Ishikawa (cell line): ENCODE measurements around the gene GIMAP8.

Experiments used
- CEBPB ChIP-seq: IDR thresholded peaks from 2 replicates; pipeline ENCODE4 v1.6.1; 2012
- CREB1 ChIP-seq: IDR thresholded peaks from 2 replicates; pipeline ENCODE4 v1.6.1; 2012; ENCODE audit warnings: low read depth
- EGR1 ChIP-seq: IDR thresholded peaks from 2 replicates; pipeline ENCODE4 v1.6.1; 2012
- FOXM1 ChIP-seq: IDR thresholded peaks from 2 replicates; pipeline ENCODE4 v1.6.1; 2012; ENCODE audit warnings: low read depth, borderline replicate concordance
- NFIC ChIP-seq: IDR thresholded peaks from 2 replicates; pipeline ENCODE4 v1.6.1; 2012
- RAD21 ChIP-seq: IDR thresholded peaks from 2 replicates; pipeline ENCODE4 v1.6.1; 2012; ENCODE audit warnings: low read depth
- TAF1 ChIP-seq: IDR thresholded peaks from 2 replicates; pipeline ENCODE4 v1.6.1; 2012; ENCODE audit warnings: low read depth, mild to moderate bottlenecking
- TCF12 ChIP-seq: IDR thresholded peaks from 2 replicates; pipeline ENCODE4 v1.6.1; 2012; ENCODE audit warnings: low read depth
- TEAD4 ChIP-seq: IDR thresholded peaks from 2 replicates; pipeline ENCODE4 v1.6.1; 2012
- YY1 ChIP-seq: IDR thresholded peaks from 2 replicates; pipeline ENCODE4 v1.6.1; 2012; ENCODE audit warnings: low read depth
- ZBTB7A ChIP-seq: IDR thresholded peaks from 2 replicates; pipeline ENCODE4 v1.6.1; 2012; ENCODE audit warnings: low read depth
- TF ChIP-seq, protein P1 (sequence below): IDR thresholded peaks from 2 replicates; pipeline ENCODE4 v1.6.1; 2012
- TF ChIP-seq, protein P2 (sequence below): IDR thresholded peaks from 2 replicates; pipeline ENCODE4 v1.6.1; 2012; ENCODE audit warnings: low read depth, mild to moderate bottlenecking
- TF ChIP-seq, protein P3 (sequence below): IDR thresholded peaks from 2 replicates; pipeline ENCODE4 v1.6.1; 2012

GIMAP8 gene

DNA sequence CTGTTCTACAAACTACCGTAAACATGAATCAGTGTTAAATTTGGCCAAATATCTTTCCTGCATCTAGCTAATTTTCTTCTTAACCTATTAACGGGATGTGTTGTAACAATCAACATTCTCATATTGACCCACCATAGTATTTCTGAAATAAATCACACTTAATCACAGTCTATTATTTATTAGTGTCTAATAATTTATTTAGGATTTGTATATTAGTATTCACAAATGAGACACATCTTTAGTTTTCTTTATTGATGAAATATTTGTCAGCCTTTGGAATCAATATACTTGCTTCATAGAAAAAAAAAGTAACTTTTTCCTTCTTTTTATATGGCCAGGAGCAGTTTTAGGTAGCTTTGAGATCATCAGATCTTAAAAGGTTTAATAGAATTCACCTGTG is 68.9 kb downstream of the GIMAP8 start:
- no peak for TF ChIP-seq NFIC
- TF ChIP-seq FOXM1, result no peak
- TF ChIP-seq TAF1, result no peak
- no peak for TF ChIP-seq YY1
- no peak for TF ChIP-seq RAD21
- no peak for TF ChIP-seq CEBPB
- TF ChIP-seq TEAD4, result no peak
- TF ChIP-seq CREB1, result no peak
- TF ChIP-seq ZBTB7A, result no peak
- TF ChIP-seq, protein P1, sequence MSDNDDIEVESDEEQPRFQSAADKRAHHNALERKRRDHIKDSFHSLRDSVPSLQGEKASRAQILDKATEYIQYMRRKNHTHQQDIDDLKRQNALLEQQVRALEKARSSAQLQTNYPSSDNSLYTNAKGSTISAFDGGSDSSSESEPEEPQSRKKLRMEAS, result no peak
- TF ChIP-seq EGR1, result no peak
- TF ChIP-seq, protein P2, sequence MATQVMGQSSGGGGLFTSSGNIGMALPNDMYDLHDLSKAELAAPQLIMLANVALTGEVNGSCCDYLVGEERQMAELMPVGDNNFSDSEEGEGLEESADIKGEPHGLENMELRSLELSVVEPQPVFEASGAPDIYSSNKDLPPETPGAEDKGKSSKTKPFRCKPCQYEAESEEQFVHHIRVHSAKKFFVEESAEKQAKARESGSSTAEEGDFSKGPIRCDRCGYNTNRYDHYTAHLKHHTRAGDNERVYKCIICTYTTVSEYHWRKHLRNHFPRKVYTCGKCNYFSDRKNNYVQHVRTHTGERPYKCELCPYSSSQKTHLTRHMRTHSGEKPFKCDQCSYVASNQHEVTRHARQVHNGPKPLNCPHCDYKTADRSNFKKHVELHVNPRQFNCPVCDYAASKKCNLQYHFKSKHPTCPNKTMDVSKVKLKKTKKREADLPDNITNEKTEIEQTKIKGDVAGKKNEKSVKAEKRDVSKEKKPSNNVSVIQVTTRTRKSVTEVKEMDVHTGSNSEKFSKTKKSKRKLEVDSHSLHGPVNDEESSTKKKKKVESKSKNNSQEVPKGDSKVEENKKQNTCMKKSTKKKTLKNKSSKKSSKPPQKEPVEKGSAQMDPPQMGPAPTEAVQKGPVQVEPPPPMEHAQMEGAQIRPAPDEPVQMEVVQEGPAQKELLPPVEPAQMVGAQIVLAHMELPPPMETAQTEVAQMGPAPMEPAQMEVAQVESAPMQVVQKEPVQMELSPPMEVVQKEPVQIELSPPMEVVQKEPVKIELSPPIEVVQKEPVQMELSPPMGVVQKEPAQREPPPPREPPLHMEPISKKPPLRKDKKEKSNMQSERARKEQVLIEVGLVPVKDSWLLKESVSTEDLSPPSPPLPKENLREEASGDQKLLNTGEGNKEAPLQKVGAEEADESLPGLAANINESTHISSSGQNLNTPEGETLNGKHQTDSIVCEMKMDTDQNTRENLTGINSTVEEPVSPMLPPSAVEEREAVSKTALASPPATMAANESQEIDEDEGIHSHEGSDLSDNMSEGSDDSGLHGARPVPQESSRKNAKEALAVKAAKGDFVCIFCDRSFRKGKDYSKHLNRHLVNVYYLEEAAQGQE, result no peak
- TF ChIP-seq, protein P3, sequence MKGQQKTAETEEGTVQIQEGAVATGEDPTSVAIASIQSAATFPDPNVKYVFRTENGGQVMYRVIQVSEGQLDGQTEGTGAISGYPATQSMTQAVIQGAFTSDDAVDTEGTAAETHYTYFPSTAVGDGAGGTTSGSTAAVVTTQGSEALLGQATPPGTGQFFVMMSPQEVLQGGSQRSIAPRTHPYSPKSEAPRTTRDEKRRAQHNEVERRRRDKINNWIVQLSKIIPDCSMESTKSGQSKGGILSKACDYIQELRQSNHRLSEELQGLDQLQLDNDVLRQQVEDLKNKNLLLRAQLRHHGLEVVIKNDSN, result no peak

DNA sequence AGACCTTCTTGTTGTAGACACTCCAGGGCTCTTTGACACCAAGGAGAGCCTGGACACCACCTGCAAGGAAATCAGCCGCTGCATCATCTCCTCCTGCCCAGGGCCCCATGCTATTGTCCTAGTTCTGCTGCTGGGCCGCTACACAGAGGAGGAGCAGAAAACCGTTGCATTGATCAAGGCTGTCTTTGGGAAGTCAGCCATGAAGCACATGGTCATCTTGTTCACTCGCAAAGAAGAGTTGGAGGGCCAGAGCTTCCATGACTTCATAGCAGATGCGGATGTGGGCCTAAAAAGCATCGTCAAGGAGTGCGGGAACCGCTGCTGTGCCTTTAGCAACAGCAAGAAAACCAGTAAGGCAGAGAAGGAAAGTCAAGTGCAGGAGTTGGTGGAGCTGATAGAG is 69.7 kb downstream of the GIMAP8 start:
- TF ChIP-seq, protein P1, result no peak
- TF ChIP-seq TCF12, result no peak

- TF ChIP-seq, protein P2, result no peak
- TF ChIP-seq CREB1, result no peak
- TF ChIP-seq FOXM1, result no peak
- no peak for TF ChIP-seq EGR1
- TF ChIP-seq NFIC, result no peak
- TF ChIP-seq, protein P3, result no peak
- TF ChIP-seq TEAD4, result no peak
- no peak for TF ChIP-seq RAD21
These were observed 73.6 kb downstream of the GIMAP8 start for GRCh38 chr7:150524018-150524417.
